ENCODE results near the gene PPEF2. TPM values are rescaled to one million over a fixed set of nuclear protein-coding genes. Genes with fewer than 3 reads are reported as not detected.
"Not testable (repeated sequence)": the region's sequence is repeated elsewhere in the genome, so short reads cannot be mapped to it uniquely, and the experiment has no call there.

Gene PPEF2
- total RNA-seq, 4 donors from 2014 or later: not detected

DNA sequence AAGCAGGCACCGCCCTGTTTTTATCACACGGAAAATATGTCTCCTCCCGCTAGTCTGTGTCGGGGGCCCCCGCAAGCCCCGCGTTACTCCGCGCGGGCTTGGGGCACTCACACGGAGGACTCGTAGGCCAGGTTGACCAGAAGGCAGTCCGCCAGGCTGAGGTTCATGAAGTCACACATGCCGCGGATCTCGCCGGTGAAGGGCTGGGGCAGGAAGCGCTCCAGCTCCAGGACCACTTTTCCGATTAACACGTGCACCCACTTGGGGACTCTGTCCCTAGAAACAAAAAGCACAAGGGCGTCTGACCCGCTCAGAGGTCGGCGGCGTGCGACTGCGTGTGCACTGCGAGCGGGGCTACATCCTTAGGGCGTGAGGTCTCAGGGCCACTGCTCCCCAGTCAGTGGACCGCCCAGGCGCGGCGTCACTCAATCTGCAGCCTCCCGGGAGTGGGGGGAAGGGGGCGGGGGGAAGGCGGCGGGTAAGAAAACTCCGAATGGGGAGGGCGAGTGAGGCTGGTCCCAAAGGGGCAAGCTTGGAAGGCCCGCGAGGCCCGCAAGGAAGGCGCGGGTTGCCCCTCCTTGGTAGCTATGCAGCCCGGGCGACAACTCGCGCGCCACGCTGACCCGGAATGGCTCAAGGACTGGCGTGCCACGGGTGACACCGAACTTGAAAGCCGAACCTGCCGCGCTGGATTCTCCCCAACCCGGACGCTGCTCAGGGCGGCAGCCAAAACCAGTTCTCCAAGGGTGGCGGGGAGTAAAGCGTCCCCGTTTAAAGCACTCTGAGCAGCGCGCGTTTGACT, 37.8 kb upstream of the PPEF2 start:
- Histone ChIP-seq H3K27ac (peak overlapping the region; percentile 13 to 84 (median 71)), H3K9me3 (no peaks in the 10 kb centered on the region), H3K27me3 (no peaks in the 10 kb centered on the region), H3K36me3 (peaks cover 0 to 6% of the 10 kb centered on the region in 2 donors), H3K4me3 (replicated peaks in 1 of 3) (peak overlapping the region; percentile 75 to 96 (median 90)), H3K4me1 (peaks cover 4 to 8% of the 10 kb centered on the region in 2 donors)
- TF ChIP-seq POLR2A (IDR thresholded peaks at IDR 0.05): peak in 1 of 2 donors; percentile 24
- TF ChIP-seq, protein P1, sequence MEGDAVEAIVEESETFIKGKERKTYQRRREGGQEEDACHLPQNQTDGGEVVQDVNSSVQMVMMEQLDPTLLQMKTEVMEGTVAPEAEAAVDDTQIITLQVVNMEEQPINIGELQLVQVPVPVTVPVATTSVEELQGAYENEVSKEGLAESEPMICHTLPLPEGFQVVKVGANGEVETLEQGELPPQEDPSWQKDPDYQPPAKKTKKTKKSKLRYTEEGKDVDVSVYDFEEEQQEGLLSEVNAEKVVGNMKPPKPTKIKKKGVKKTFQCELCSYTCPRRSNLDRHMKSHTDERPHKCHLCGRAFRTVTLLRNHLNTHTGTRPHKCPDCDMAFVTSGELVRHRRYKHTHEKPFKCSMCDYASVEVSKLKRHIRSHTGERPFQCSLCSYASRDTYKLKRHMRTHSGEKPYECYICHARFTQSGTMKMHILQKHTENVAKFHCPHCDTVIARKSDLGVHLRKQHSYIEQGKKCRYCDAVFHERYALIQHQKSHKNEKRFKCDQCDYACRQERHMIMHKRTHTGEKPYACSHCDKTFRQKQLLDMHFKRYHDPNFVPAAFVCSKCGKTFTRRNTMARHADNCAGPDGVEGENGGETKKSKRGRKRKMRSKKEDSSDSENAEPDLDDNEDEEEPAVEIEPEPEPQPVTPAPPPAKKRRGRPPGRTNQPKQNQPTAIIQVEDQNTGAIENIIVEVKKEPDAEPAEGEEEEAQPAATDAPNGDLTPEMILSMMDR (IDR thresholded peaks at IDR 0.05): no peak
- intact Hi-C loops (cut with DNase I): no loop called here
- 0% methylated on average over 35 to 49 of the region's 67 CpGs for WGBS, 2 donors
- DNase-seq: peak; percentile 60 to 64

DNA sequence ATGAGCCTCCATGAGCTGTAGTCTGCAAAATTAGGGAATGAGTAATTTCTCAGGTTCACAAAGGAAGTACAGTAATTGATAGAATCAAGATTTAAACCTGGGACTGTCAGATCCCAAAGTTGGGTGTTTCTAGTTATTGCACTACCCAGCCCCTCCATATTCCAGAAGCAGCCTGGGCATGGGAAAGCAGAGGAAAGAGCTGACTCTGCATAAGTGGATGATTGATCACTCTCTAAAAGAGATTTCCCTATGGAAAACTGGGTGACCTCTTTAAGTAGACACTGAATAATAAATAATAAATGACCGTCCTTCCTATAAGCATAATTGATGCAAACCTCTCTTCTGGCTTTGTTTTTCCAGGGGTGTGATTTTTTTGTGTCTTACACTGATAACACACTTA, 33.4 kb upstream of the PPEF2 start:
- H3K4me1 ChIP-seq: peaks cover 0 to 8% of the 10 kb centered on the region in 2 donors
- H3K27ac ChIP-seq: no peak overlapping the region
- no peak for DNase-seq
- 93 to 97% methylated on average over 1 of the region's 1 CpG for WGBS, 2 donors
- intact Hi-C loops (cut with DNase I): no loop called here
- H3K36me3 ChIP-seq: peaks cover 0 to 6% of the 10 kb centered on the region in 2 donors
- H3K27me3 ChIP-seq: no peaks in the 10 kb centered on the region
- no peaks in the 10 kb centered on the region for H3K9me3 ChIP-seq
- TF ChIP-seq, protein P1 (IDR thresholded peaks at IDR 0.05): no peak
- TF ChIP-seq POLR2A (IDR thresholded peaks at IDR 0.05): no peak
- H3K4me3 ChIP-seq (replicated peaks in 1 of 3): no peak overlapping the region

GRCh38 chr4:75930152-75930551, 27.9 kb upstream of the PPEF2 start:
- WGBS, 2 donors: 89 to 94% methylated on average over 3 of the region's 3 CpGs
- DNase-seq: no peak
- Histone ChIP-seq H3K36me3 (no peaks in the 10 kb centered on the region), H3K4me3 (replicated peaks in 1 of 3) (no peak overlapping the region), H3K9me3 (no peaks in the 10 kb centered on the region), H3K27me3 (no peaks in the 10 kb centered on the region), H3K27ac (no peak overlapping the region), H3K4me1 (no peaks in the 10 kb centered on the region)
- intact Hi-C loops (cut with DNase I): no loop called here
- TF ChIP-seq POLR2A (IDR thresholded peaks at IDR 0.05): no peak
- TF ChIP-seq, protein P1 (IDR thresholded peaks at IDR 0.05): no peak

- H3K9me3 ChIP-seq; H3K36me3 ChIP-seq; DNase-seq; H3K27me3 ChIP-seq; H3K4me1 ChIP-seq; H3K4me3 ChIP-seq (replicated peaks in 1 of 3); intact Hi-C loops (cut with DNase I); H3K27ac ChIP-seq: not testable (repeated sequence)
- WGBS, 2 donors: 96 to 97% methylated on average over 11 of the region's 11 CpGs
Observed at GRCh38 chr4:75924916-75925315, 22.7 kb upstream of the PPEF2 start.

DNA sequence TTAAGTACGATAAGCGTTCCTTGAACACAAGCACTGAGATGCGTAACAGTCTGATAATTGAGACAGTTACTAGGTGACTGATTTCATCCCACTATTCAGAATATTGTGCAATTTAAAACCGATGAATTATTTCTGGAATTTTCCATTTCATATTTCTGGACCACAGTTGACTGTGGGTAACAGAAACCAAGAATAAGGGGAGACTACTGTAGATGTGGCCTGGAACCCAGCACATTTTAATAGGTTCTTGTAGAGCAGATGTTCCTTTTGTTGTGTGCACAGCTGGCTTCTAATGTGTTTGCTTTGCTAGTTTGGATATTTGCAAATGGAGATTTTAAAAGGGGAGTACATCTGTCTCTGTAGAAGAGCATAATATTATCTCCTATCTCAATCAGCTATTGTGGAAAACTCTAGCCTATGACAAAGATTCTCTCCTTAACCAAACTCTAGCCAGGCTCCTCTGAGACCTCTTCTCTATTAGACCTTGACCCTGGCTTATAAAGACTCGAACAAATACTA, 22.1 kb upstream of the PPEF2 start:
- H3K36me3 ChIP-seq: peaks cover 0 to 6% of the 10 kb centered on the region in 2 donors
- no peak overlapping the region for H3K4me3 ChIP-seq (replicated peaks in 1 of 3)
- no peaks in the 10 kb centered on the region for H3K9me3 ChIP-seq
- DNase-seq: no peak
- intact Hi-C loops (cut with DNase I): no loop called here
- WGBS, 2 donors: 90 to 92% methylated on average over 5 of the region's 5 CpGs
- H3K27ac ChIP-seq: no peak overlapping the region
- TF ChIP-seq POLR2A (IDR thresholded peaks at IDR 0.05): no peak
- TF ChIP-seq, protein P1 (IDR thresholded peaks at IDR 0.05): no peak
- no peaks in the 10 kb centered on the region for H3K4me1 ChIP-seq
- H3K27me3 ChIP-seq: no peaks in the 10 kb centered on the region

Data from thyroid gland (tissue), 4 donors.